ENCODE data around the gene CDK5RAP1.

CDK5RAP1 gene

DNA sequence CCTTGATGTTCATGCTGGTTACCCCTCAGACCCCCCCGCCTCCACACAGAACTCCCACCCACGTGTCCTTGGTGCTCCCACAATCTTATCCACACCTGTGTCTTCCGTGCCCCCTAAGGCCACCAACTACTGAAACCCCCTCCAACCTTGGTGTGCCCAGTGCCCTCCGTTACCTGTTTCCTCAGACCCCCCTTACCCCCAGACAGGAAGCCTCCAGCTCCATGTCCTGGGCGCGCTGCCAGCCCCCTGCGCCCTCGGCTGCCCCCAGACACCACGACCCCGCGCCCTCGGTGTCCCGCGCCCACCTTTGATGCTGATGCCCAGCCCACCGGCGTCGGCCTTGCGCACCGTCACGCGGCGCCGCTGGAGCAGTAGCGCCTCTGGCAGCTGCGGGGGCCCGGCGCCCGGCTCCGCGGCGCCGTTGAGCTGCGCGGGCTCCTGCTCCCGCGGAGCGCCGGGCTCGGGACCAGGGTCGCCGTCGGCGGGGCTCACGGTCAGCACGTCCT is 41.7 kb upstream of the CDK5RAP1 start (continued):
- no peak for TF ChIP-seq ZNF24 (tag by site-specific recombination; IDR thresholded peaks at IDR 0.05)
- no peak for TF ChIP-seq KLF1 (tag by site-specific recombination; IDR thresholded peaks at IDR 0.05)
- TF ChIP-seq, protein P1, sequence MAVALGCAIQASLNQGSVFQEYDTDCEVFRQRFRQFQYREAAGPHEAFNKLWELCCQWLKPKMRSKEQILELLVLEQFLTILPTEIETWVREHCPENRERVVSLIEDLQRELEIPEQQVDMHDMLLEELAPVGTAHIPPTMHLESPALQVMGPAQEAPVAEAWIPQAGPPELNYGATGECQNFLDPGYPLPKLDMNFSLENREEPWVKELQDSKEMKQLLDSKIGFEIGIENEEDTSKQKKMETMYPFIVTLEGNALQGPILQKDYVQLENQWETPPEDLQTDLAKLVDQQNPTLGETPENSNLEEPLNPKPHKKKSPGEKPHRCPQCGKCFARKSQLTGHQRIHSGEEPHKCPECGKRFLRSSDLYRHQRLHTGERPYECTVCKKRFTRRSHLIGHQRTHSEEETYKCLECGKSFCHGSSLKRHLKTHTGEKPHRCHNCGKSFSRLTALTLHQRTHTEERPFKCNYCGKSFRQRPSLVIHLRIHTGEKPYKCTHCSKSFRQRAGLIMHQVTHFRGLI (tag by site-specific recombination; IDR thresholded peaks at IDR 0.05) = no peak
- peak; percentile 69 for TF ChIP-seq ZNF335 (tag by site-specific recombination; conservative IDR thresholded peaks at IDR 0.05)
- no peak for TF ChIP-seq HOXD13 (CRISPR knock-in tag; IDR thresholded peaks at IDR 0.05; ENCODE audit: borderline replicate concordance)
- TF ChIP-seq KLF10 (tag by site-specific recombination; IDR thresholded peaks at IDR 0.05) = no peak
- no peak for TF ChIP-seq WT1 (tag by site-specific recombination; IDR thresholded peaks at IDR 0.05)
- no peak for TF ChIP-seq ZNF555 (tag by site-specific recombination; conservative IDR thresholded peaks at IDR 0.05)
- TF ChIP-seq, protein P2, sequence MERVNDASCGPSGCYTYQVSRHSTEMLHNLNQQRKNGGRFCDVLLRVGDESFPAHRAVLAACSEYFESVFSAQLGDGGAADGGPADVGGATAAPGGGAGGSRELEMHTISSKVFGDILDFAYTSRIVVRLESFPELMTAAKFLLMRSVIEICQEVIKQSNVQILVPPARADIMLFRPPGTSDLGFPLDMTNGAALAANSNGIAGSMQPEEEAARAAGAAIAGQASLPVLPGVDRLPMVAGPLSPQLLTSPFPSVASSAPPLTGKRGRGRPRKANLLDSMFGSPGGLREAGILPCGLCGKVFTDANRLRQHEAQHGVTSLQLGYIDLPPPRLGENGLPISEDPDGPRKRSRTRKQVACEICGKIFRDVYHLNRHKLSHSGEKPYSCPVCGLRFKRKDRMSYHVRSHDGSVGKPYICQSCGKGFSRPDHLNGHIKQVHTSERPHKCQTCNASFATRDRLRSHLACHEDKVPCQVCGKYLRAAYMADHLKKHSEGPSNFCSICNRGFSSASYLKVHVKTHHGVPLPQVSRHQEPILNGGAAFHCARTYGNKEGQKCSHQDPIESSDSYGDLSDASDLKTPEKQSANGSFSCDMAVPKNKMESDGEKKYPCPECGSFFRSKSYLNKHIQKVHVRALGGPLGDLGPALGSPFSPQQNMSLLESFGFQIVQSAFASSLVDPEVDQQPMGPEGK (tag by site-specific recombination; IDR thresholded peaks at IDR 0.05) = peak; percentile 65
- no peak for TF ChIP-seq RBAK (tag by site-specific recombination; IDR thresholded peaks at IDR 0.05)
- TF ChIP-seq GFI1B (tag by site-specific recombination; IDR thresholded peaks at IDR 0.05) = no peak
- TF ChIP-seq ZBTB7A (tag by site-specific recombination; IDR thresholded peaks at IDR 0.05; ENCODE audit: low read depth) = peak; percentile 45; the same call in 1 of the 2 replicates
- TF ChIP-seq, protein P3, sequence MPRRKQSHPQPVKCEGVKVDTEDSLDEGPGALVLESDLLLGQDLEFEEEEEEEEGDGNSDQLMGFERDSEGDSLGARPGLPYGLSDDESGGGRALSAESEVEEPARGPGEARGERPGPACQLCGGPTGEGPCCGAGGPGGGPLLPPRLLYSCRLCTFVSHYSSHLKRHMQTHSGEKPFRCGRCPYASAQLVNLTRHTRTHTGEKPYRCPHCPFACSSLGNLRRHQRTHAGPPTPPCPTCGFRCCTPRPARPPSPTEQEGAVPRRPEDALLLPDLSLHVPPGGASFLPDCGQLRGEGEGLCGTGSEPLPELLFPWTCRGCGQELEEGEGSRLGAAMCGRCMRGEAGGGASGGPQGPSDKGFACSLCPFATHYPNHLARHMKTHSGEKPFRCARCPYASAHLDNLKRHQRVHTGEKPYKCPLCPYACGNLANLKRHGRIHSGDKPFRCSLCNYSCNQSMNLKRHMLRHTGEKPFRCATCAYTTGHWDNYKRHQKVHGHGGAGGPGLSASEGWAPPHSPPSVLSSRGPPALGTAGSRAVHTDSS (tag by site-specific recombination; IDR thresholded peaks at IDR 0.05) = no peak
- no peak for TF ChIP-seq ZNF548 (tag by site-specific recombination; IDR thresholded peaks at IDR 0.05)
- TF ChIP-seq, protein P4, sequence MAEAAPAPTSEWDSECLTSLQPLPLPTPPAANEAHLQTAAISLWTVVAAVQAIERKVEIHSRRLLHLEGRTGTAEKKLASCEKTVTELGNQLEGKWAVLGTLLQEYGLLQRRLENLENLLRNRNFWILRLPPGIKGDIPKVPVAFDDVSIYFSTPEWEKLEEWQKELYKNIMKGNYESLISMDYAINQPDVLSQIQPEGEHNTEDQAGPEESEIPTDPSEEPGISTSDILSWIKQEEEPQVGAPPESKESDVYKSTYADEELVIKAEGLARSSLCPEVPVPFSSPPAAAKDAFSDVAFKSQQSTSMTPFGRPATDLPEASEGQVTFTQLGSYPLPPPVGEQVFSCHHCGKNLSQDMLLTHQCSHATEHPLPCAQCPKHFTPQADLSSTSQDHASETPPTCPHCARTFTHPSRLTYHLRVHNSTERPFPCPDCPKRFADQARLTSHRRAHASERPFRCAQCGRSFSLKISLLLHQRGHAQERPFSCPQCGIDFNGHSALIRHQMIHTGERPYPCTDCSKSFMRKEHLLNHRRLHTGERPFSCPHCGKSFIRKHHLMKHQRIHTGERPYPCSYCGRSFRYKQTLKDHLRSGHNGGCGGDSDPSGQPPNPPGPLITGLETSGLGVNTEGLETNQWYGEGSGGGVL (tag by site-specific recombination; IDR thresholded peaks at IDR 0.05) = peak; percentile 16; the same call in 1 of the 2 replicates
- TF ChIP-seq, protein P5, sequence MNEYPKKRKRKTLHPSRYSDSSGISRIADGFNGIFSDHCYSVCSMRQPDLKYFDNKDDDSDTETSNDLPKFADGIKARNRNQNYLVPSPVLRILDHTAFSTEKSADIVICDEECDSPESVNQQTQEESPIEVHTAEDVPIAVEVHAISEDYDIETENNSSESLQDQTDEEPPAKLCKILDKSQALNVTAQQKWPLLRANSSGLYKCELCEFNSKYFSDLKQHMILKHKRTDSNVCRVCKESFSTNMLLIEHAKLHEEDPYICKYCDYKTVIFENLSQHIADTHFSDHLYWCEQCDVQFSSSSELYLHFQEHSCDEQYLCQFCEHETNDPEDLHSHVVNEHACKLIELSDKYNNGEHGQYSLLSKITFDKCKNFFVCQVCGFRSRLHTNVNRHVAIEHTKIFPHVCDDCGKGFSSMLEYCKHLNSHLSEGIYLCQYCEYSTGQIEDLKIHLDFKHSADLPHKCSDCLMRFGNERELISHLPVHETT (tag by site-specific recombination; IDR thresholded peaks at IDR 0.05) = no peak
- TF ChIP-seq ZNF274 (IDR thresholded peaks at IDR 0.05; ENCODE audit: low read length) = no peak
- no peak for TF ChIP-seq ZNF274 (tag by site-specific recombination; IDR thresholded peaks at IDR 0.05; ENCODE audit: borderline replicate concordance)
- TF ChIP-seq, protein P6, sequence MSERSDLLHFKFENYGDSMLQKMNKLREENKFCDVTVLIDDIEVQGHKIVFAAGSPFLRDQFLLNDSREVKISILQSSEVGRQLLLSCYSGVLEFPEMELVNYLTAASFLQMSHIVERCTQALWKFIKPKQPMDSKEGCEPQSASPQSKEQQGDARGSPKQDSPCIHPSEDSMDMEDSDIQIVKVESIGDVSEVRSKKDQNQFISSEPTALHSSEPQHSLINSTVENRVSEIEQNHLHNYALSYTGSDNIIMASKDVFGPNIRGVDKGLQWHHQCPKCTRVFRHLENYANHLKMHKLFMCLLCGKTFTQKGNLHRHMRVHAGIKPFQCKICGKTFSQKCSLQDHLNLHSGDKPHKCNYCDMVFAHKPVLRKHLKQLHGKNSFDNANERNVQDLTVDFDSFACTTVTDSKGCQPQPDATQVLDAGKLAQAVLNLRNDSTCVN (tag by site-specific recombination; optimal IDR thresholded peaks at IDR 0.05) = peak; percentile 57
- TF ChIP-seq ZNF221 (tag by site-specific recombination; IDR thresholded peaks at IDR 0.05; ENCODE audit: borderline replicate concordance) = no peak
- no peak for TF ChIP-seq ZNF157 (tag by site-specific recombination; IDR thresholded peaks at IDR 0.05)
- no peak for TF ChIP-seq ZNF585B (tag by site-specific recombination; IDR thresholded peaks at IDR 0.05)
- TF ChIP-seq, protein P7, sequence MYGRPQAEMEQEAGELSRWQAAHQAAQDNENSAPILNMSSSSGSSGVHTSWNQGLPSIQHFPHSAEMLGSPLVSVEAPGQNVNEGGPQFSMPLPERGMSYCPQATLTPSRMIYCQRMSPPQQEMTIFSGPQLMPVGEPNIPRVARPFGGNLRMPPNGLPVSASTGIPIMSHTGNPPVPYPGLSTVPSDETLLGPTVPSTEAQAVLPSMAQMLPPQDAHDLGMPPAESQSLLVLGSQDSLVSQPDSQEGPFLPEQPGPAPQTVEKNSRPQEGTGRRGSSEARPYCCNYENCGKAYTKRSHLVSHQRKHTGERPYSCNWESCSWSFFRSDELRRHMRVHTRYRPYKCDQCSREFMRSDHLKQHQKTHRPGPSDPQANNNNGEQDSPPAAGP (tag by site-specific recombination; IDR thresholded peaks at IDR 0.05) = peak; percentile 19; the same call in 1 of the 2 replicates
- no peak for TF ChIP-seq BCL11B (tag by site-specific recombination; IDR thresholded peaks at IDR 0.05; ENCODE audit: low read depth)
- TF ChIP-seq ZNF223 (tag by site-specific recombination; IDR thresholded peaks at IDR 0.05) = no peak
